ENCODE data around the gene DQX1. TPM values are rescaled to one million over a fixed set of nuclear protein-coding genes. Genes with fewer than 3 reads are reported as not detected.
A peak's percentile ranks its signal among the peaks of the same experiment; 100 is the strongest.

Gene DQX1
- total and polyA plus RNA-seq, 2 of the 8 experiments (the other 6 are each of a cell fraction or from before 2014, with no cell fraction given), result 0.76 to 1.1 TPM

GRCh38 chr2:74507926-74508520, 18.0 kb downstream of the DQX1 start:
- H2AK5ac ChIP-seq (ENCODE audit: low read depth, low read length), result no peak overlapping the region
- no peak for FAIRE-seq
- POLR2A ChIA-PET (ENCODE audit: partially characterized antibody), result interaction anchor here (1.0 to 3.9 kb wide), 12 partner anchors 8 to 78 kb away, joined by 3 to 26 read pairs (median 6); partner anchors contain the start of genes AUP1, CCDC142, DQX1 and HTRA2
- no peak for TF ChIP-seq GTF2F1 (IDR thresholded peaks at IDR 0.05; ENCODE audit: borderline replicate concordance, low read depth, low read length)
- 0 out of 2 replicates have a peak, but pooled peaks have one; percentile 3 for TF ChIP-seq CREB1 (IDR thresholded peaks at IDR 0.05)
- TF ChIP-seq USF2 (IDR thresholded peaks at IDR 0.05; ENCODE audit: low read length), result no peak
- TF ChIP-seq POU5F1 (IDR thresholded peaks at IDR 0.05; ENCODE audit: low read depth, low read length), result no peak
- TF ChIP-seq ASH2L (IDR thresholded peaks at IDR 0.05; ENCODE audit: low read length), result peak; percentile 87
- TF ChIP-seq KDM4A (IDR thresholded peaks at IDR 0.05; ENCODE audit: low read depth, low read length, severe bottlenecking), result peak; percentile 44
- no peak for TF ChIP-seq HDAC6 (IDR thresholded peaks at IDR 0.05; ENCODE audit: low read depth, low read length)
- TF ChIP-seq KDM1A (IDR thresholded peaks at IDR 0.05; ENCODE audit: borderline replicate concordance, low read length), result peak; percentile 30; the same call in 1 of the 2 replicates
- TF ChIP-seq HDAC2 (IDR thresholded peaks at IDR 0.05; ENCODE audit: borderline replicate concordance in 1 of 2, low read depth in 2 of 2, low read length in 2 of 2), result no peak
- 0 out of 2 replicates have a peak, but pooled peaks have one; percentile 32 for TF ChIP-seq CHD1 (IDR thresholded peaks at IDR 0.05; ENCODE audit: low read depth, low read length)

More at GRCh38 chr2:74507926-74508520, 18.0 kb downstream of the DQX1 start:
- H2BK15ac ChIP-seq (ENCODE audit: low read length), result no peak overlapping the region
- no peak overlapping the region for H2BK120ac ChIP-seq (replicated peaks; ENCODE audit: low read depth, low read length)
- CTCF ChIA-PET (ENCODE audit: partially characterized antibody), result interaction anchor here (0.9 to 2.4 kb wide), 6 partner anchors 16 to 80 kb away, joined by 3 to 13 read pairs (median 4); partner anchors contain the start of genes CCDC142 and TTC31
- H3K79me1 ChIP-seq (ENCODE audit: low read depth, low read length), result no peaks in the 10 kb centered on the region
- H3K18ac ChIP-seq (ENCODE audit: extremely low read depth, low read length), result peak overlapping the region; percentile 68; the same call in 1 of the 2 replicates
- DNase-seq (ENCODE audit: low read depth in 1 of 2, low spot score in 2 of 2), result peak in 1 of 2 experiments; percentile 78
- H4K20me1 ChIP-seq (replicated peaks in 1 of 2; ENCODE audit: control insufficient read depth in 1 of 2, insufficient read depth in 2 of 2, low read length in 2 of 2), result peaks cover 0 to 4% of the 10 kb centered on the region in 2 experiments
- peaks cover 47 to 80% (median 75%) of the 10 kb centered on the region in 4 experiments for H3K27me3 ChIP-seq (replicated peaks in 1 of 4; ENCODE audit: control insufficient read depth in 3 of 4, extremely low read depth in 1 of 4, insufficient read depth in 3 of 4, low read length in 3 of 4)
- peak overlapping the region in 3 of 4 experiments; percentile 7 to 40 (median 38); a peak in 6 of 7 replicates for H3K9ac ChIP-seq (replicated peaks in 1 of 4; ENCODE audit: extremely low read depth in 1 of 4, low read depth in 3 of 4, low read length in 3 of 4)
- peak overlapping the region; percentile 61 to 98 (median 92) for H3K4me3 ChIP-seq (ENCODE audit: extremely low read depth in 1 of 4, insufficient read depth in 2 of 4, low read depth in 3 of 4, low read length in 4 of 4)
- H2BK20ac ChIP-seq (ENCODE audit: low read length), result no peak overlapping the region
- WGBS, 2 experiments (ENCODE audit: extremely low coverage in 1 of 2, insufficient coverage in 1 of 2, insufficient read length in 1 of 2, insufficient replicate concordance in 2 of 2, low coverage in 1 of 2, low lambda C conversion rate in 2 of 2, missing lambda C conversion rate in 1 of 2), result 6% methylated on average over 27 of the region's 38 CpGs; no CpG with 5 or more reads in 1 of the 2 experiments
- peak overlapping the region; percentile 99; the same call in 1 of the 2 replicates for H3K27ac ChIP-seq (ENCODE audit: low read depth, low read length)
- no peak overlapping the region for H3K14ac ChIP-seq (ENCODE audit: insufficient read length)
- peaks cover 2 to 20% (median 18%) of the 10 kb centered on the region in 4 experiments for H3K4me1 ChIP-seq (replicated peaks in 1 of 4; ENCODE audit: control insufficient read depth in 3 of 4, insufficient read depth in 4 of 4, low read length in 3 of 4)
- no peak overlapping the region for H3K4ac ChIP-seq (replicated peaks; ENCODE audit: insufficient read length, low read depth, low read length)
- no peaks in the 10 kb centered on the region for H3K9me3 ChIP-seq (ENCODE audit: insufficient read depth in 2 of 2, low read depth in 1 of 2, low read length in 1 of 2)
- peak overlapping the region; percentile 71; the same call in 1 of the 2 replicates for H2AFZ ChIP-seq (ENCODE audit: low read length)
- peaks cover 21% of the 10 kb centered on the region for H3K23me2 ChIP-seq (ENCODE audit: low read depth, low read length)
- peaks cover 0 to 3% of the 10 kb centered on the region in 2 experiments; a peak in 1 of 4 replicates for H3K79me2 ChIP-seq (ENCODE audit: control insufficient read depth in 1 of 2, insufficient read depth in 2 of 2, low read length in 2 of 2)
- peak overlapping the region; percentile 83 for H3K56ac ChIP-seq (replicated peaks; ENCODE audit: insufficient read length, low read depth, low read length)
- peak overlapping the region; percentile 86 for H3K4me2 ChIP-seq (ENCODE audit: insufficient read depth in 1 of 2, low read depth in 2 of 2, low read length in 2 of 2)
- H2BK5ac ChIP-seq (ENCODE audit: low read depth, low read length), result no peak overlapping the region; the same call in 1 of the 2 replicates
- no peak overlapping the region for H2BK12ac ChIP-seq (ENCODE audit: low read depth, low read length)
- H4K8ac ChIP-seq (ENCODE audit: extremely low read depth, insufficient read depth, low read length), result peak overlapping the region; percentile 43; the same call in 1 of the 2 replicates
- peak overlapping the region; percentile 85 for H4K5ac ChIP-seq (ENCODE audit: insufficient read length, low read depth, low read length)
- peaks cover 0 to 9% (median 4%) of the 10 kb centered on the region in 4 experiments; a peak in 6 of 8 replicates for H3K36me3 ChIP-seq (ENCODE audit: control insufficient read depth in 2 of 4, insufficient read depth in 4 of 4, low read length in 3 of 4)
- no peak overlapping the region for H3K23ac ChIP-seq (ENCODE audit: insufficient read length)
- H4K91ac ChIP-seq (replicated peaks; ENCODE audit: insufficient read length, low read length), result peak overlapping the region; percentile 25
